ENCODE data around the gene DGUOK.

DNA sequence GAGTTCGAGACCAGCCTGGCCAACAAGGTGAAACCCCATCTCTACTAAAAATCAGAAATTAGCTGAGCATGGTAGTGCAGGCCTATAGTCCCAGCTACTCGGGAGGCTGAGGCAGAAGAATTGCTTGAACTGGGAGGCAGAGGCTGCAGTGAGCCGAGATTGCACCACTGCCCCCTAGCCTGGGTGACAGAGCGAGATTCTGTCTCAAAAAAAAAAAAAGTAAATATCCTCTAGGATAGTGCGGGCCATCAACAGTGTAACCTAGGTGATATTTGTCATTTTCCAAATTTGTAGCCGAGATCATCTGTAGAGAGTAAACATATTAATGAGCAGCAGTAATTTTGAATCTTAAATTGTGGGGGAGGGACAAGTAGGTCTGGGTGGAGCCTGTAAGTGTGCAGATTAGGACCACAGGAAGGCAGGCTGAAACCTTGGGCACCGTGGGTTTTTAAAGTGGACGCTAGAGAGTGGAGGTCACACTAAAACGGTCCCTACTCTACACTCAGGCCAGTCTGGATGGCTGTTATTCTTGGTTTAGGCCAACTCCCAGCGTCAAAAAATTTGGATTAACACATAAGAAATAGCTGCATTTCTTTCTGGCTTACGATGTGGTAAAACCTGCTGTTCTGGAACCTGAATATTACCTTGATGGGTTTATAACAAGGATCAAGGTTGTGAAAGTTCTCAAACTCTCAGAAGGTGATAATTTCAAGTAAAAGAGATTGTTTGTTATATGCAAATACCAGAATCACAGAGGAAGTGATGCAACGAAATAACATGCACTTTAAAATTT lies 35.3 kb downstream of the DGUOK start:
- TF ChIP-seq RAD21 (conservative IDR thresholded peaks at IDR 0.05) = no peak
- TF ChIP-seq, protein P1, sequence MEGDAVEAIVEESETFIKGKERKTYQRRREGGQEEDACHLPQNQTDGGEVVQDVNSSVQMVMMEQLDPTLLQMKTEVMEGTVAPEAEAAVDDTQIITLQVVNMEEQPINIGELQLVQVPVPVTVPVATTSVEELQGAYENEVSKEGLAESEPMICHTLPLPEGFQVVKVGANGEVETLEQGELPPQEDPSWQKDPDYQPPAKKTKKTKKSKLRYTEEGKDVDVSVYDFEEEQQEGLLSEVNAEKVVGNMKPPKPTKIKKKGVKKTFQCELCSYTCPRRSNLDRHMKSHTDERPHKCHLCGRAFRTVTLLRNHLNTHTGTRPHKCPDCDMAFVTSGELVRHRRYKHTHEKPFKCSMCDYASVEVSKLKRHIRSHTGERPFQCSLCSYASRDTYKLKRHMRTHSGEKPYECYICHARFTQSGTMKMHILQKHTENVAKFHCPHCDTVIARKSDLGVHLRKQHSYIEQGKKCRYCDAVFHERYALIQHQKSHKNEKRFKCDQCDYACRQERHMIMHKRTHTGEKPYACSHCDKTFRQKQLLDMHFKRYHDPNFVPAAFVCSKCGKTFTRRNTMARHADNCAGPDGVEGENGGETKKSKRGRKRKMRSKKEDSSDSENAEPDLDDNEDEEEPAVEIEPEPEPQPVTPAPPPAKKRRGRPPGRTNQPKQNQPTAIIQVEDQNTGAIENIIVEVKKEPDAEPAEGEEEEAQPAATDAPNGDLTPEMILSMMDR (IDR thresholded peaks at IDR 0.05; ENCODE audit: poor library complexity, severe bottlenecking) = no peak

Measured in neural cell (in vitro differentiated cells).